ENCODE results near the gene NFIC. TPM values are rescaled to one million over a fixed set of nuclear protein-coding genes. Genes with fewer than 3 reads are reported as not detected.
A peak's percentile ranks its signal among the peaks of the same experiment; 100 is the strongest.

Gene NFIC
- total and polyA plus RNA-seq, 10 of the 15 experiments (the other 5 are each of a cell fraction or from before 2014, with no cell fraction given), result 0.71 to 53.5 (median 10.2) TPM

GRCh38 chr19:3497757-3498520, 131.6 kb downstream of the NFIC start (continued):
- TF ChIP-seq RAD21 (IDR thresholded peaks at IDR 0.05; ENCODE audit: insufficient read depth, low read depth, low read length), result no peak

DNA sequence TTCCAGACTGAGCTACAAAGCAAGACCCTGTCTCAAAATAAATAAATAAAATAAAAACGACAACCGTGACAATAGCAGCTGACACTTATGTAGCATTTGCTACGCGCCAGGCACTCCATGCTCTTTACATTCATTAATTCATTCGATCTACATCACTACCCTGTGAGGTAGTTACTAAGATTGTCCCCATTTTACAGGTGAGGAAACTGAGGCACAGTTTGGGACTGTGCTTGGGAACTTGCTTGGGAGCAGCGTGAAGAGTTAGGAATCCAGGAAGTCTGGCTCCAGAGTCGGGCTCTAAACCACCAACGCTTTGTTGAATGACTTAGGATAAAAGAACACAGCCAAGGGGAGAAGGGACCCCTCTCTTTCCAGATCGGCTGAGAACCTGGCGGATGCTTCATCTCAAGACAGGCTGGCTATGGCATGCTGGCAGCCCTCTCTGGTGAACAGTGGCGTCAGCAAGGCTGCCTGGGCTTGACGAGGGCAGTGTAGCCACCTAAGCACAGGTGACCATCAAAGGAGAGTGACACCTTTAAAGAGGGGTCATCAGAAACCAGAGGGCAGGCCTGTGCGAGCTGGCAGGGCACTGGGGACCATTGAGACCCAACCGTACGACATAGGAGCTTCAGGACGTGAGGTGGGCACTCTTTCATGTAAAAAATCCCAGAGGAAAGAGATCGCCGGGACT, 133.5 kb downstream of the NFIC start:
- H3K27me3 ChIP-seq (replicated peaks in 1 of 2; ENCODE audit: control insufficient read depth in 2 of 2, insufficient read depth in 2 of 2, low read length in 1 of 2), result no peaks in the 10 kb centered on the region
- H3K4me1 ChIP-seq (ENCODE audit: control insufficient read depth, insufficient read depth, low read length), result peaks cover 2% of the 10 kb centered on the region; the same call in 1 of the 2 replicates
- no peak for TF ChIP-seq ZNF384 (IDR thresholded peaks at IDR 0.05; ENCODE audit: borderline replicate concordance, low read depth, low read length)
- no peak for TF ChIP-seq BCL11A (IDR thresholded peaks at IDR 0.05; ENCODE audit: low read depth, low read length)
- no peak for TF ChIP-seq SP1 (IDR thresholded peaks at IDR 0.05; ENCODE audit: low read depth, low read length)
- no peak for TF ChIP-seq TCF12 (IDR thresholded peaks at IDR 0.05; ENCODE audit: low read depth, low read length)
- no peak for TF ChIP-seq STAT3 (IDR thresholded peaks at IDR 0.05; ENCODE audit: low read depth, low read length)
- no peak for TF ChIP-seq JUNB (IDR thresholded peaks at IDR 0.05)
- no peak for TF ChIP-seq ATF7 (IDR thresholded peaks at IDR 0.05; ENCODE audit: low read depth)
- TF ChIP-seq, protein P1, sequence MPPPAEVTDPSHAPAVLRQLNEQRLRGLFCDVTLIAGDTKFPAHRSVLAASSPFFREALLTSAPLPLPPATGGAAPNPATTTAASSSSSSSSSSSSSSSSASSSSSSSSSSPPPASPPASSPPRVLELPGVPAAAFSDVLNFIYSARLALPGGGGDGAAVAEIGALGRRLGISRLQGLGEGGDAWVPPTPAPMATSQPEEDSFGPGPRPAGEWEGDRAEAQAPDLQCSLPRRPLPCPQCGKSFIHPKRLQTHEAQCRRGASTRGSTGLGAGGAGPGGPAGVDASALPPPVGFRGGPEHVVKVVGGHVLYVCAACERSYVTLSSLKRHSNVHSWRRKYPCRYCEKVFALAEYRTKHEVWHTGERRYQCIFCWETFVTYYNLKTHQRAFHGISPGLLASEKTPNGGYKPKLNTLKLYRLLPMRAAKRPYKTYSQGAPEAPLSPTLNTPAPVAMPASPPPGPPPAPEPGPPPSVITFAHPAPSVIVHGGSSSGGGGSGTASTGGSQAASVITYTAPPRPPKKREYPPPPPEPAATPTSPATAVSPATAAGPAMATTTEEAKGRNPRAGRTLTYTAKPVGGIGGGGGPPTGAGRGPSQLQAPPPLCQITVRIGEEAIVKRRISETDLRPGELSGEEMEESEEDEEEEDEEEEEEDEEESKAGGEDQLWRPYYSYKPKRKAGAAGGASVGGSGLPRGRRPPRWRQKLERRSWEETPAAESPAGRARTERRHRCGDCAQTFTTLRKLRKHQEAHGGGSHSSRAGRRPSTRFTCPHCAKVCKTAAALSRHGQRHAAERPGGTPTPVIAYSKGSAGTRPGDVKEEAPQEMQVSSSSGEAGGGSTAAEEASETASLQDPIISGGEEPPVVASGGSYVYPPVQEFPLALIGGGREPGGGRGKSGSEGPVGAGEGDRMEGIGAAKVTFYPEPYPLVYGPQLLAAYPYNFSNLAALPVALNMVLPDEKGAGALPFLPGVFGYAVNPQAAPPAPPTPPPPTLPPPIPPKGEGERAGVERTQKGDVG (CRISPR knock-in tag; IDR thresholded peaks at IDR 0.05), result no peak
- no peak for TF ChIP-seq SMAD5 (IDR thresholded peaks at IDR 0.05; ENCODE audit: low read depth)
- TF ChIP-seq SUZ12 (IDR thresholded peaks at IDR 0.05; ENCODE audit: unreplicated experiment), result no peak
- no peak for TF ChIP-seq IRF4 (IDR thresholded peaks at IDR 0.05; ENCODE audit: low read depth, low read length)
- TF ChIP-seq ZBTB33 (IDR thresholded peaks at IDR 0.05), result no peak
- TF ChIP-seq RCOR1 (conservative IDR thresholded peaks at IDR 0.05; ENCODE audit: low read depth, low read length), result no peak
- no peak for TF ChIP-seq MEF2A (IDR thresholded peaks at IDR 0.05; ENCODE audit: insufficient read depth, low read depth, low read length)
- no peak for TF ChIP-seq MTA3 (IDR thresholded peaks at IDR 0.05; ENCODE audit: borderline replicate concordance, low read length)
- CTCF ChIA-PET, result interaction anchor here (1.0 to 1.4 kb wide), 3 partner anchors 14 to 70 kb away, joined by 3 read pairs; no protein-coding TSS in a partner anchor
- RAD21 ChIA-PET (ENCODE audit: unreplicated experiment), result interaction anchor here (1.2 kb wide), 1 partner anchor 16 kb away, joined by 3 read pairs; no protein-coding TSS in a partner anchor
- peak; percentile 75 for FAIRE-seq
- peak overlapping the region; percentile 100 for H2AFZ ChIP-seq (ENCODE audit: control insufficient read depth, low read depth, low read length)
- ATAC-seq, result peak; percentile 61
- DNase-seq (ENCODE audit: low read depth, low spot score), result no peak
- H4K20me1 ChIP-seq (ENCODE audit: control insufficient read depth, insufficient read depth), result no peaks in the 10 kb centered on the region
- SMC1A ChIA-PET (ENCODE audit: uncharacterized antibody, unreplicated experiment), result no interaction called here
- H3K36me3 ChIP-seq (ENCODE audit: control insufficient read depth in 2 of 2, insufficient read depth in 2 of 2, low read length in 1 of 2), result peaks cover 3 to 4% of the 10 kb centered on the region in 2 experiments; a peak in 3 of 4 replicates
- intact Hi-C loops (cut with micrococcal nuclease; ENCODE audit: unreplicated experiment) (no loop called here), in situ Hi-C loops (cut with MboI) (no loop called here)
- H3K9ac ChIP-seq (ENCODE audit: control insufficient read depth, insufficient read depth, low read length), result peak overlapping the region; percentile 97
- peak overlapping the region; percentile 98 for H3K4me2 ChIP-seq (ENCODE audit: control insufficient read depth, insufficient read depth)
- 32% methylated on average over 18 of the region's 18 CpGs for WGBS (ENCODE audit: insufficient coverage, insufficient replicate concordance, low lambda C conversion rate, missing lambda C conversion rate)
- no peaks in the 10 kb centered on the region; the same call in 2 of the 3 replicates for H3K9me3 ChIP-seq (replicated peaks; ENCODE audit: control insufficient read depth, insufficient read depth, low read length)
- POLR2A ChIA-PET, result no interaction called here
- H3K27ac ChIP-seq (ENCODE audit: control insufficient read depth, insufficient read depth), result peak overlapping the region; percentile 99
- BruUV-seq (replicated peaks), result no TSS peak
- peak overlapping the region; percentile 85 for H3K4me3 ChIP-seq
- peaks cover 16% of the 10 kb centered on the region for H3K79me2 ChIP-seq (ENCODE audit: control insufficient read depth, insufficient read depth, low read length)
